ENCODE data around the gene ABTB1.

The ABTB1 gene

GRCh38 chr3:127665165-127665564, 7.6 kb upstream of the ABTB1 start:
- Histone ChIP-seq H3K27ac (ENCODE audit: low read length) (no peak overlapping the region), H3K9me3 (ENCODE audit: control insufficient read depth in 2 of 2, low read length in 2 of 2) (no peaks in the 10 kb centered on the region), H3K36me3 (ENCODE audit: control insufficient read depth in 2 of 2, insufficient read depth in 2 of 2, low read length in 2 of 2) (no peaks in the 10 kb centered on the region), H3K4me3 (ENCODE audit: low read length in 2 of 2) (no peak overlapping the region), H3K4me1 (ENCODE audit: control insufficient read depth, insufficient read depth, low read length) (no peaks in the 10 kb centered on the region), H3K27me3 (ENCODE audit: control insufficient read depth in 1 of 2, insufficient read depth in 2 of 2, low read length in 2 of 2) (no peaks in the 10 kb centered on the region), H3K9ac (ENCODE audit: low read length in 2 of 2) (no peak overlapping the region)

- Histone ChIP-seq H3K27ac (ENCODE audit: low read length) (no peak overlapping the region), H3K4me1 (ENCODE audit: control insufficient read depth, insufficient read depth, low read length) (no peaks in the 10 kb centered on the region), H3K9ac (ENCODE audit: low read length in 2 of 2) (no peak overlapping the region), H3K36me3 (ENCODE audit: control insufficient read depth in 2 of 2, insufficient read depth in 2 of 2, low read length in 2 of 2) (no peaks in the 10 kb centered on the region), H3K27me3 (ENCODE audit: control insufficient read depth in 1 of 2, insufficient read depth in 2 of 2, low read length in 2 of 2) (no peaks in the 10 kb centered on the region), H3K9me3 (ENCODE audit: control insufficient read depth in 2 of 2, low read length in 2 of 2) (no peaks in the 10 kb centered on the region), H3K4me3 (ENCODE audit: low read length in 2 of 2) (no peak overlapping the region)
Observed at GRCh38 chr3:127665586-127665985, 7.2 kb upstream of the ABTB1 start.

- no peaks in the 10 kb centered on the region for H3K27me3 ChIP-seq (ENCODE audit: control insufficient read depth in 1 of 2, insufficient read depth in 2 of 2, low read length in 2 of 2)
- no peak overlapping the region for H3K27ac ChIP-seq (ENCODE audit: low read length)
- no peak overlapping the region for H3K4me3 ChIP-seq (ENCODE audit: low read length in 2 of 2)
- no peak overlapping the region for H3K9ac ChIP-seq (ENCODE audit: low read length in 2 of 2)
- H3K9me3 ChIP-seq (ENCODE audit: control insufficient read depth in 2 of 2, low read length in 2 of 2): no peaks in the 10 kb centered on the region
- no peaks in the 10 kb centered on the region for H3K36me3 ChIP-seq (ENCODE audit: control insufficient read depth in 2 of 2, insufficient read depth in 2 of 2, low read length in 2 of 2)
- H3K4me1 ChIP-seq (ENCODE audit: control insufficient read depth, insufficient read depth, low read length): peaks cover 4% of the 10 kb centered on the region
Observed at GRCh38 chr3:127666676-127667075, 6.1 kb upstream of the ABTB1 start.

GRCh38 chr3:127667119-127667681, 5.6 kb upstream of the ABTB1 start:
- no peaks in the 10 kb centered on the region for H3K36me3 ChIP-seq (ENCODE audit: control insufficient read depth in 2 of 2, insufficient read depth in 2 of 2, low read length in 2 of 2)
- H3K4me3 ChIP-seq (ENCODE audit: low read length in 2 of 2): no peak overlapping the region

GRCh38 chr3:127668906-127669305, 3.8 kb upstream of the ABTB1 start:
- Histone ChIP-seq H3K4me1 (ENCODE audit: control insufficient read depth, insufficient read depth, low read length) (peaks cover 18% of the 10 kb centered on the region), H3K9me3 (ENCODE audit: control insufficient read depth in 2 of 2, low read length in 2 of 2) (no peaks in the 10 kb centered on the region), H3K27ac (ENCODE audit: low read length) (no peak overlapping the region), H3K27me3 (ENCODE audit: control insufficient read depth in 1 of 2, insufficient read depth in 2 of 2, low read length in 2 of 2) (no peaks in the 10 kb centered on the region), H3K36me3 (ENCODE audit: control insufficient read depth in 2 of 2, insufficient read depth in 2 of 2, low read length in 2 of 2) (no peaks in the 10 kb centered on the region), H3K4me3 (ENCODE audit: low read length in 2 of 2) (no peak overlapping the region), H3K9ac (ENCODE audit: low read length in 2 of 2) (no peak overlapping the region)

More at GRCh38 chr3:127667119-127667681, 5.6 kb upstream of the ABTB1 start:
- Histone ChIP-seq H3K4me1 (ENCODE audit: control insufficient read depth, insufficient read depth, low read length) (peaks cover 9% of the 10 kb centered on the region), H3K27ac (ENCODE audit: low read length) (no peak overlapping the region), H3K9ac (ENCODE audit: low read length in 2 of 2) (no peak overlapping the region), H3K9me3 (ENCODE audit: control insufficient read depth in 2 of 2, low read length in 2 of 2) (no peaks in the 10 kb centered on the region), H3K27me3 (ENCODE audit: control insufficient read depth in 1 of 2, insufficient read depth in 2 of 2, low read length in 2 of 2) (no peaks in the 10 kb centered on the region)

GRCh38 chr3:127669541-127670228, 3.1 kb upstream of the ABTB1 start:
- Histone ChIP-seq H3K4me1 (ENCODE audit: control insufficient read depth, insufficient read depth, low read length) (peaks cover 25% of the 10 kb centered on the region), H3K9me3 (ENCODE audit: control insufficient read depth in 2 of 2, low read length in 2 of 2) (no peaks in the 10 kb centered on the region), H3K9ac (ENCODE audit: low read length in 2 of 2) (no peak overlapping the region), H3K27ac (ENCODE audit: low read length) (no peak overlapping the region), H3K36me3 (ENCODE audit: control insufficient read depth in 2 of 2, insufficient read depth in 2 of 2, low read length in 2 of 2) (no peaks in the 10 kb centered on the region), H3K27me3 (ENCODE audit: control insufficient read depth in 1 of 2, insufficient read depth in 2 of 2, low read length in 2 of 2) (no peaks in the 10 kb centered on the region), H3K4me3 (ENCODE audit: low read length in 2 of 2) (no peak overlapping the region)

- Histone ChIP-seq H3K27me3 (ENCODE audit: control insufficient read depth in 1 of 2, insufficient read depth in 2 of 2, low read length in 2 of 2) (no peaks in the 10 kb centered on the region), H3K36me3 (ENCODE audit: control insufficient read depth in 2 of 2, insufficient read depth in 2 of 2, low read length in 2 of 2) (peaks cover 0 to 2% of the 10 kb centered on the region in 2 donors), H3K27ac (ENCODE audit: low read length) (no peak overlapping the region), H3K9ac (ENCODE audit: low read length in 2 of 2) (no peak overlapping the region), H3K4me3 (ENCODE audit: low read length in 2 of 2) (no peak overlapping the region), H3K4me1 (ENCODE audit: control insufficient read depth, insufficient read depth, low read length) (peaks cover 29% of the 10 kb centered on the region), H3K9me3 (ENCODE audit: control insufficient read depth in 2 of 2, low read length in 2 of 2) (no peaks in the 10 kb centered on the region)
Observed at GRCh38 chr3:127670229-127670559, 2.6 kb upstream of the ABTB1 start.

- peaks cover 29% of the 10 kb centered on the region for H3K4me1 ChIP-seq (ENCODE audit: control insufficient read depth, insufficient read depth, low read length)
- H3K27ac ChIP-seq (ENCODE audit: low read length): no peak overlapping the region
- H3K36me3 ChIP-seq (ENCODE audit: control insufficient read depth in 2 of 2, insufficient read depth in 2 of 2, low read length in 2 of 2): peaks cover 0 to 2% of the 10 kb centered on the region in 2 donors
- H3K9me3 ChIP-seq (ENCODE audit: control insufficient read depth in 2 of 2, low read length in 2 of 2): no peaks in the 10 kb centered on the region
- no peak overlapping the region for H3K4me3 ChIP-seq (ENCODE audit: low read length in 2 of 2)
- no peak overlapping the region for H3K9ac ChIP-seq (ENCODE audit: low read length in 2 of 2)
- no peaks in the 10 kb centered on the region for H3K27me3 ChIP-seq (ENCODE audit: control insufficient read depth in 1 of 2, insufficient read depth in 2 of 2, low read length in 2 of 2)
Observed at GRCh38 chr3:127670761-127671522, 1.8 kb upstream of the ABTB1 start.

GRCh38 chr3:127671523-127672428, 976 bp upstream of the ABTB1 start:
- peak overlapping the region; percentile 78 to 82 for H3K9ac ChIP-seq (ENCODE audit: low read length in 2 of 2)
- H3K4me3 ChIP-seq (ENCODE audit: low read length in 2 of 2): peak overlapping the region; percentile 49 to 78
- peaks cover 3 to 9% of the 10 kb centered on the region in 2 donors for H3K36me3 ChIP-seq (ENCODE audit: control insufficient read depth in 2 of 2, insufficient read depth in 2 of 2, low read length in 2 of 2)
- H3K27me3 ChIP-seq (ENCODE audit: control insufficient read depth in 1 of 2, insufficient read depth in 2 of 2, low read length in 2 of 2): no peaks in the 10 kb centered on the region
- peaks cover 29% of the 10 kb centered on the region for H3K4me1 ChIP-seq (ENCODE audit: control insufficient read depth, insufficient read depth, low read length)
- no peaks in the 10 kb centered on the region for H3K9me3 ChIP-seq (ENCODE audit: control insufficient read depth in 2 of 2, low read length in 2 of 2)
- peak overlapping the region; percentile 64 for H3K27ac ChIP-seq (ENCODE audit: low read length)
